HTR-8/SVneo (cell line): ENCODE measurements around the gene CGB2.
"Not testable (repeated sequence)": the region's sequence is repeated elsewhere in the genome, so short reads cannot be mapped to it uniquely, and the experiment has no call there.

Experiments used
- DNase-seq: peaks from one replicate; pipeline ENCODE4 v3.0.0; 2011; ENCODE audit warnings: low spot score, mixed read lengths; ENCODE audit not compliant: insufficient read length
- FAIRE-seq: peaks from 2 replicates; lab custom pipeline; 2011; peaks lifted over from hg19 to GRCh38; lab: Jason Lieb, UNC

CGB2 gene

GRCh38 chr19:49031642-49032301 is at the start of gene CGB2:
Gene CGB2, plus strand, starts transcription at chr19:49031890. Its CDS starts 206 bp downstream, at chr19:49032096.
- not testable (repeated sequence) for DNase-seq

DNA sequence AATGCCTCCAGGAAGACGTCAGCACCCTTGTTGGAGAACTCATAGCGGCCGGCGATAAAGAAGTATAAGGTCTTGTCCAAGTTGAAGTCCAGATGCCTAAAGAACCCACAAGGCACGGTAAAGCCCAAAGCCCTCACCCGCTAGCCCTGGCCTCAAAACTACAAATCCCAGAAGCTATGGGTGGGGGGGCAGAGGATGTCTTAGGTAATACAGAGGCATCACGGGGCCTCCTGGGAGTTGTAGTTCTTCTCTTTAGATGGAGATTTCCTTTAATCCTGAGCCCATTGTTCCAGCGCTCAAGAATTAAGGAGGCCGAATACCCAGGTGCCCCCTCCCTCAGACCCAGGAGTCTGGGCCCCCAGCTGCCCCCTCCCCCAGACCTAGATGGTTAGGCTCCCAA is 49.4 kb upstream of the CGB2 start:
- FAIRE-seq (no peak), DNase-seq (no peak)

More at GRCh38 chr19:49031642-49032301, at the start of gene CGB2:
- FAIRE-seq = not testable (repeated sequence)

DNA sequence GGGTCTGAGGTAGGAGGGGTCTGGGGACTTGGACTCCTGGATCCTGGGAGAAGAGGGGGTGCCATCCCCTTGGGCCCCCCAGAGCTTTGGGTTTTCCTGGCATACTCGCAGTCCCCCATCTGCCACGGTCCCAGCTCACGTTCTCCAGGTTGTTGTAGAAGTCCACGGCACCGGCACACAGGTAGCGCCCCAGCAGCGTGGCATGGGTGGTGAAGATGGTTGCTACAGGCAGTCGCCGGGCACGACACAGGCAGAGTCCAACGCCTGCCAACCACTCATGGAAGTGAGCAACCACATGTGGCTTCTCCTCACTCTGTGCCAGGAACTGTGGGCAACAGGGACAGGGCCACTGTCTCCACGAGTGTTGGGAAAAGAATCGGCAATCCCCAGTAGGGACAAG is 46.0 kb upstream of the CGB2 start:
- FAIRE-seq (peak; percentile 28), DNase-seq (no peak)

DNA sequence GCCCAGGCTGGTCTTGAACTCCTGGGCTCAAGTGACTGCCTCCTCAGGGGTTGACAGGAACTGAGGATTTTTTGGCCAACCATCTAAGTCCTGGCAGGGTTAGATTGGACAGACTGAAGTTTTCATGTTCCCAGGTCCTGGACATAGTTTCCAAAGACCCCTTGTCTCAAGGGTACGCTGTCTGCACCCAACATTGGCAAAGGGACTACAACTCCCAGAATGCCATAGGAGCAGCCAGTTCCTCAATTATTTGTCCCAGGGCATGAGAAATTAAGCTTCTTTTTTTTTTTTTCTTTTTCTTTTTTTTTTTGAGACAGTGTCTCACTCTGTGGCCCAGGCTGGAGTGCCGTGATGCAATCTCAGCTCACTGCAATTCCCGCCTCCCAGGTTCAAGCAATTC is 45.5 kb upstream of the CGB2 start:
- no peak for FAIRE-seq
- no peak for DNase-seq

DNA sequence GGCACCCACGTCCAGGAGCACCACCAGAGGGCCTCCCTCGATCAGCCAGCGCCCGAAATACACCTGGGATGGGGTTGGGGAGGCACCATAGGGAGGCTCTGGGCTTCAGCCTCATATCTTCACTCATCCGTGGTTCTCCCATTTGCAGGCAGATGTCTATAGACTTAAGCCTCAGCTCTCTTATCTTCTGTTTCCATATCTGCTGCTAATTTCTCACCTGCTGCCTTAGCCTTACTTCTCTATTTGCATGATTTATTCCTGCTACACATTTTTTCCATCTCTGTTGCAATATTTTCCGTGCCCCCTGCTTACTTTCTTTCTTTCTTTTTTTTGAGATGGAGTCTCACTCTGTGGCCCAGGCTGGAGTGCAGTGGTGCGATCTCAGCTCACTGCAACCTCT is 44.4 kb upstream of the CGB2 start:
- FAIRE-seq (no peak), DNase-seq (no peak)

- FAIRE-seq = no peak
Measured at GRCh38 chr19:48988286-48988685, 43.4 kb upstream of the CGB2 start.

GRCh38 chr19:48988860-48989259 is 42.8 kb upstream of the CGB2 start:
- FAIRE-seq (no peak), DNase-seq (no peak)

More at GRCh38 chr19:48988286-48988685, 43.4 kb upstream of the CGB2 start:
- DNase-seq = no peak

- FAIRE-seq = no peak
- no peak for DNase-seq
Measured at GRCh38 chr19:48989701-48990291, 41.9 kb upstream of the CGB2 start.

DNA sequence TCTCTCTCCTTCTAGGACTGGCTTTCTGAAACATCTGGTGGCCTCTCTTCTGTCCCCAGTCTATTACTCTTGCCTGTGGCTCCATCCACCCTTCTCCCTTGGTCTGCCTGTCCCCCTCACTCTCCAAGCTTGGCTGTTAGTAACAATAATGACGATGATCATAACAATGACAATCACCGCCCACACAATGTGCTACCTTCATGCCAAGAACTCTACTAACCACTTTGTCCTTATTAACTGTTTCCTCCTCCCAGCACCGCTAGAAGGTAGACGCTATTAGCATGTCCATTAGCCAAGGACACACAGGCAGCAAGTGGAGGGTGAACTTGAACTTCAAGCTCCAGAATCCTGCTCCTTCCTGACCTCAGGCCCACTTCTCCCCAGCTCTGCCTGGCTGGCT is 41.3 kb upstream of the CGB2 start:
- no peak for DNase-seq
- FAIRE-seq = no peak

DNA sequence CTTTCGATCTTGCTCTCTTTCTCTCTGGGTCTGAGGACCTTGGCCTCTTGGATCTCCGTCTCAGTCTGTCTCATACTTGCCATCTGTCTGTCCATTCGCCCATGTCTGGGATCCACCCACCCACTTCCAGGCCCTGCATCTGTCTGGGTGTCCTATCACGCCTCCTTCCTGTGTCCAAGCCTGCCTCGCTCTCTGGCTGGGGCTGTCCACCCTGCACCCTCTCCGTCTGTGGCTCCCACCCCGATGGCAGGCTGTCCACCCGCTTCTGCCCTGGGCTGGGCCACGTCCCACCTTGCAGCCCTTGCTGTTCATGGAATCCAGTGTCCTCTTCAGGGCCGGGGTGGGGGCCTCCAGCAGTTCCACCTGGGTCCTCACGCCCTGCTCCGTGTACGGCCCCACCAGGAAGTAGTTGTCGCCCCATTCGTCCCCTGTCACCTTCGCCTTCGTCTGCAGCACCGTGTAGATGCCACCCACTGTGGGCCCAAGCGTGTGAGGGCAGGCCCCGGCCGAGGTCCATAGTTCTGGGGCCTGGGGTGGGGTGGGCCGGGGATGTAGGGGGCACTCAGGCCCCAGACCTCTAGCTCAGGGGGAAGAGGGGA is 40.6 kb upstream of the CGB2 start:
- no peak for DNase-seq
- FAIRE-seq = no peak

GRCh38 chr19:48991873-48992580 is 39.7 kb upstream of the CGB2 start:
- FAIRE-seq = no peak

DNA sequence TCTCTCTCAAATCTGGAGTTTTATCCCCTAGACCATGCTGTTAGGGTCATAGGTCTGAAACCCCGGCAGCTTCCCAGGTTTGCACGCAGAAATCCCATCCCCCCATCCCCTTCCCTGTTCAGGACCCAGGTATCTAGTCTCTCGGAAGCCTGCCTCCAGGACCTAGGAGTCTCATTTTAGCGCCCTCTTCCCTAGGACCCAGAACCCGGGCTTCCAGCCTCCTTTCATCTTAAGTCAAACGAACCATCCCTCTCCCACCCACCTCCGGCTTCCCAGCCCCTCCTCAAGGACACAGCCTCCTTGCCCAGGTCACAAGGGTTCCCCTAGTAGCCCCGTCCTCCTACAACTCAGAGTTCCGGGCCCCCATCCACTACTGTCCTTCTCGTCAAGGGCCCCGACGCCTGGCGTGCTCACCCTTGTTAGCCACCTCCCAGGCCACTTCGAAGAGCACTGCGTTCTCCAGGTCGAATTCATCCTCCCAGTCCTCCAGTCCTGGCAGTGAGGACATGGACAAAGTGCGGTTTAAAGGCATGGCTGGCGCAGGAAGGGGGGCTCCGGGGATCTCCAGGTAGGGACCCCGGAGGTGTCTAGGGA is 39.0 kb upstream of the CGB2 start:
- FAIRE-seq = no peak
- no peak for DNase-seq

More at GRCh38 chr19:48991873-48992580, 39.7 kb upstream of the CGB2 start:
- peak; percentile 73 for DNase-seq

DNA sequence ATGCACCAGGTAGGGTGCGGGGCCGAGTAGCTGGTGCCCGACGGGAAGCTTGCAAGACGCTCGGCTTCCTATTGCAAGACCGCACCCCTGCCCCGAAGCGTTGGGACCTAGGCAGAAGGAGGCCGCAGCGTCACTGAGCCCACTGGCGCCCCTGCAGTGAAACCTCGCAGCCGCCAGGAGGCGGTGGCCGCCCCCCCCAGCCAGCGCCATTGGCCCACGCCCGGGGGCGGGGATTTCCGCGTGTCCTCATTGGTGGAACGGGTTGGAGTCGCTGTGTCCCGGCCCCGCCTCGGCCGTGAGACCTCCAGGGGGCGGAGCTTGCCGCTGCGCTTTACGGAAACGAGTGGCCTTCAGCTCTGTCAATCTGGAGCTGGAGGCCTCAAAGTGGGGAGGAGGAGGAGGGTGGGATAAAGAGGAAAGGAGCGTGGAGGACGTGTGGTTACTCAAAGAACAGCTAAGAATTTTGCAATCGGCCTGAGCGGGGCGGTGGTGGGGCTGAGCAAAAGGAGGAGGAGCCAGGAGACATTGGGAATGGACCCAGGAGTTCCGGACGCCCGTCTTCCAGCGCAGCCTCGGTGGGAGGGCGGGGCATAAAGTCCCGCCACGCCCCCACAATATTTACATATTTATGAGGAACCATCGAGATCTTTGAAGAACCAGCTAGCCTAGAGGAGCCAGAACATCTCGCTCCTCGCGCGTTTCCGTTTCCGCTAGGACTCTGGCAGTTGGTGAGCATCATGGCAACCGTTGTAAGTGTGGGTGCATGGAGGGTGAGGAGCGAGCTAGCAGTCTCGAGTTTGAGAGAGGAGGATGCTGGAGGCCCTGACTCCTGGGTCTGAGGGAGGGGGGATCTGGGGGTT is 38.3 kb upstream of the CGB2 start, which contains the start of the genes GYS1 and RUVBL2:
GYS1 (minus strand) TSS at position 135 of the 860 bp plus-strand sequence. CDS start 197 bp downstream, outside the sequence.
RUVBL2 (plus strand) TSS at position 713 of the 860 bp plus-strand sequence; CDS start at position 738, 25 bp downstream.
- FAIRE-seq = peak; percentile 97
- DNase-seq = peak; percentile 99

DNA sequence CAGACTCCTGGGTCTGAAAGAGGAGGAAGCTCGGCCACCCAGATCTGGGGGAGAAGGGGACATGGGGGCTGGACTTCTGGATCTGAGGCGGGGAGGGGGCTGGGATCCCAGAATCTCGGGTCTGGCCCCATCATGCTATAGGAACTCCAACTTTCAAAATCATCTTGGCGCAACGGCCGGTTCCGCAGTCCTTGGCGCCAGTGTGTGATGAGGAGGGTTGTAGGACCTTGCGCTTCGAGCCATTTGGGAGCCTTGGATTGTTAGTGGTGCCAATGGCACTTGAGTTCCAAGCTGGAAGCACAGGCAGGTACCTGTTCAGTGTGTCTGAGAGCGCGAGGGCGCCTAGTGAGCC is 37.7 kb upstream of the CGB2 start:
- no peak for FAIRE-seq

DNA sequence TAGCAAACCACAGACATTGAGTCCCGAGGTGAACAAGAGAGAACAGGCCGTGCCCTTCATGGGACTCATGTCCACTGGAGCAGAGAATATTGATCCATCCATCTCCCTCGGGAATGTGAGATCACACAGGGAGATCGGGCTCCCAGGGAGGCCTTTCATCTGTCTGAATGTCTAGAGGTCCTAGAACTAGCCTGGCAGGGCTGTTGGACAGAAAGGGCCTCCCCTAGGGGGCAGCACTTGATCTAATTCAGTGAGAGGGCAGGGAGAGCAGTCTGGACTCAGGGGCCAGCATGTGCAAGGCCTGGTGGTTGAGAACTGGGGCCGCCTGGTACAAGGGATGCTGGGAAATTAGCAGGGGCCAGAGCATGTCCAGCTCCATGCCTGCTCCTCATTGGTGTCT is 33.7 kb upstream of the CGB2 start:
- FAIRE-seq (no peak), DNase-seq (peak; percentile 53)

More for the DNA sequence above, 37.7 kb upstream of the CGB2 start:
- DNase-seq = no peak

DNA sequence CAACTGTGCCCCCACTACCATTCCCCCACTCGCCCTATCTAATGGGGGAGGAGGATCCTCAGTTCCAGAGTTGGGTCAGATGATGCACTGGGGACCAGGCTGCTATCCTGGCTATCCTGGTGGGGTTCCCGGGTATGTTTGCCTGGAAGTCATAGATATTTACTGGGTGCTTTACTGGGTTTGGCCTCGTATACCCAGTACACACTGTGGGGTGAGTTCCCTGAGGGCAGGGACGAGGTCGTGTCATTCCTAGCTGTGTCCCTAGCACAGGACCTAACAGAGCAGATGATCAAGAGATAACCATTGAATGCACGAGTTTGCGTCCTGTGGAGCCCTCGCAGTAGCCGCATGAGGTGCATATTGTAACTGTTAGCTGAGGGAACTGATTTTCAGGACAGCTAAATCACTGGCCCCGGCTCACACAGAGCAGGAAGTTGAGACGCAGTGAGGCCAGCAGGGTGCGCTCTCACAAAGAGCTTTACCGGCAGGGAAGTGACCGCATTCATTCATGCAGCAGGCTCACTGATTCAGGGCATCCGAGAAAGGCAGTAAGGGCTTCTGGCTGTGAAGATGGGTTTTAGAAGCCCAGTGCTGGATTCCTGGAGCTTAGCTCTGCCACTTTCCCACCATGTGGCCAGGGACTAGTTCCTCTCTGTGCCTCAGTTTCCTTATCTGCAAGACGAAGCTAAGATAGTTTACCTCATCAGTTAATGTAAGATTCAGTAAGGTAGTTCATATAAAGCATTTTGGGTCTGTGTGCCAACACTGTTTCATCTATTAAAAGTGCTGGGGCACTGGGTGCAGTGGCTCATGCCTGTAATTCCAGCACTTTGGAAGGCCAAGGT is 32.0 kb upstream of the CGB2 start:
- peak; percentile 55 for DNase-seq
- FAIRE-seq = peak; percentile 42

DNA sequence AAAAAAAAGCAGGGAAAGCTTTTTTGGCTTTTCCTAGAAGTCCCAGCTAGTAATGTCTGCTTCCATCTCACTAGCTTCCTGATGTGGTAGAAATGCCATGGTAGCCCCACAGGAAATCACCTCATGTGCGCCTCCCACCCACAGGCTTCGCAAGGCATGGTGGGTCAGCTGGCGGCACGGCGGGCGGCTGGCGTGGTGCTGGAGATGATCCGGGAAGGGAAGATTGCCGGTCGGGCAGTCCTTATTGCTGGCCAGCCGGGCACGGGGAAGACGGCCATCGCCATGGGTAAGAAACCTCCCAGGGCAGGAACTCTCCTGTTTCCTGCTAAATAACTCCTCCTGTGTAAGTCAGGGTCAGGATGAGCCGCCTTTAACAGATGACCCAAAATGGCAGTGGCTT is 27.6 kb upstream of the CGB2 start:
- FAIRE-seq = no peak
- no peak for DNase-seq

DNA sequence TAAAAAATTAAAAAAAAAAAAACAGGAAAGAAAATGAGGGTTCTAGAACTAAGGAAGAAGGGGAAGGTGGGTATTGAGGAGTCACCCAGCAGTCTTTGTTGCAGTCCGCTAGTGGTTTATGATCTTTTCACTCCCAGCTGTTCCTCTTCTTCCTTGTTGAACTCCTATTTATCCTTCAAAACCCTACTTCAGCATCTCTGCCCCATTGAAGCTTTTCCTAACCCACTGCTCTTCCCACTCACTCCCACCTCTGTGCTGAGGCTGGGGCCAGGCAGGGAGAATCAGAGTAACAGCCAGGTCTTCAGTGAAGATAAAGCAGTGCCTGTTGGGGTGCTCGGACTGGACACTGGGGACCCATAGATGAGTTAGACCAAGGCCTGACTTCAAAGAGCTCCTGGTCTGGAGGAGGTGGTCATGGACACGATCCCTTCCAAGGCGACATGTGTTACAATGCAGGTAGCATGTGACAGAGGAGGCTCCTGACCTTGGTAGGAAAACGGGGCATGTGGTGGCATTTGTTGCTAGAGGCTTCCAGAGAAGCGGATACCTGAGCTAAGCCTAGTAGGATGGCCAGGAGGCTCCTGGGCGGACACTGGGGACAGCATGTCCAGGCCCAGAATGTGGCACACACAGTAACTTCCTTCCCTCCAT is 26.6 kb upstream of the CGB2 start:
- DNase-seq (no peak), FAIRE-seq (no peak)
